Right kidney (tissue), 1 donor: Measurements from ENCODE around the gene VPS11.

Source experiments
- DNase-seq: peaks from one replicate; pipeline ENCODE4 v3.0.0-alpha.2; 2016

The VPS11 gene

DNA sequence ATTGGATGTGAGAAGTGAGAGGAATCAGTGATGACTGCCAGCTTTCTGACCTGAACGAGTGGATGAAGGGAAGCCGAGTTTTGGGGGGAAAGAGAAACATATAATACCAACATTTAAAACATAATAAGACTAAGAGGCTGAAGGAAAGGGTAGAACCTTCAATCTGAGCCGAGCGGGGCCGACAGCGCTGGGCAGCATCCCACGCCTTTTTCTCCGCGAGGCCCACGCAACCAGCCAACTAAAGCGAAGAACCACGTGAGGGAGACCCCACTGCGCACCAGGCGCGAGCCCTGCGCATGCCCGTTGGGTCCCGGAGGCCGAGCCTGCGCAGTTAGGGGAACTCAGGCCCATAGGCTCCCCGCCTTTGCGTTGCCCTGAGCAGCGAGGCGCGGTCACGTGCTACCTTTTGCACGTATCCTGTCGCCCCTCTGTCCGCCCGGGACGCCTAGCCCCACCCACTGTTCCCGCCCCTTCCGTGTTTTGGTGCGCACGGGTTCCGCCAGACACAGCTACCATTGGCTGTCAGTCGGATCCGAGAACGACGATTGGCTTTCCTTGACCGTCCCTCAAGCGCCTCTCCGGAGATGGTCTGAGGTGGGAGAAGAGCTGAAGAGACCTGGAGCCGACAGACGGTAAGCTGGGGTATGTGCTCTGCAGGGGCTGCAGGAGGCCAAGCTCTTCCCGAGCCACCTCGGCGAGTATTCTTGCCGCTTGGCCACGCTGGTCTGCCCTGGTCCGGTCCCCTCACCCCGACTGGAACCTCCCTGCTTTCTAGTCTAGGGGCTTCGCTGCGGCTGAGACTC is 53.6 kb downstream of the VPS11 start, which contains the start of gene HINFP:
Gene HINFP, plus strand, starts transcription at position 573 of the 803 bp plus-strand sequence. CDS start 5,365 bp downstream, outside the sequence.
- peak; percentile 89 for DNase-seq

DNA sequence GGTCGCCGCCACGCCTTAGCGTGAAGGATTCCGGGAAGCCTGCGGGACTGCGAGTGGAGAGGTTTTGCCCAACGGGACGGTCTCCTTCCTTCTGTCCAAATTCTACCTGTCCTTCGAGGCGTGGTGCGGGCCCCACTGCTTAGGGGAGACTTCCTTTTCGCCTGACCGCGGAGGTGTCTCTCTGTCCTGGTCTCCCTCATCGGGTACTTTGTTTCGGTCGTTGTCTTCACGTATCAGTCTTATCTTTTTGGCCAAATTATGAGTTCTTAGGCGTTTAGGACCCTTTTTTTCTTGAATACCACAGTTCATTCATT is 54.1 kb downstream of the VPS11 start:
- no peak for DNase-seq

DNA sequence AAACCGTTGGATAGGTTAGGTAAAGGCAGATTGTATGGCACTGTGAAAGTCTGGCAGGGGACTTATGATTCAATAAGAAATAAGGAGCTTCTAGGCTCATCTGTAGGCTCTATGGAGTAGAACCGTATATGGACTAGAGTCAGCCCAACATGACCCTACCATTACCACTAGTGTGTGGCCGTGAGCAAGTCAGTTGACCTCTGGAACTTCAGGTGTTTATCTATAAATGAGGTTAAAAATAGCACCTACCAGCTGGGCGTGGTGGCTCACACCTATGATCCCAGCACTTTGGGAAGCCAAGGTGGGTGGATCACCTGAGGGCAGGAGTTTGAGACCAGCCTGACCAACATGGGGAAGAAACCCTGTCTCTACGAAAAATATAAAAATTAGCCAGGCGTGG is 58.2 kb downstream of the VPS11 start:
- no peak for DNase-seq

DNA sequence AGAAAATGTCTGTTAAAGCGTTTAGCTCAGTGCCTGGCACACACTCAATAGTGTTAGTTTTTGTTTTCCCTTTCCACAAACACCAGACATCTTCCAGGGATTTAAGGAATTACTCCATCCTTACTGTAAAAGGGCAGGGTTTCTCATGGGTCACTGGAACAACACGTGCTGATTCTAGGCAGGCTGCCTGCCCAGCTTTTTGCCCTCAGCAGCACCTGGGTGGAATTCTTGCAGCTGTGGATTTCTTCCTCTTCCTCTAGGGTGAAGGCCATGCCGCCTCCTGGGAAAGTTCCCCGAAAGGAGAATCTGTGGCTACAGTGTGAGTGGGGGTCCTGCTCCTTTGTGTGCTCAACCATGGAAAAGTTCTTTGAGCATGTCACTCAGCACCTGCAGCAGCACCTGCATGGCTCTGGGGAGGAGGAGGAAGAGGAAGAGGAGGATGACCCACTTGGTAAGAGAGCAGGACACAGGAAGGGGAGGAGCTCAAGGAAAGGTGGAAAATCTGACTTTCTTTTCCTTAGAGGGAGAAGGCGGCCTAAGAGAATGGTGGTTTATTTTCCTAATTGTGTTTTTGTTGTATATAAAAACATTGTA is 59.2 kb downstream of the VPS11 start:
- no peak for DNase-seq

DNA sequence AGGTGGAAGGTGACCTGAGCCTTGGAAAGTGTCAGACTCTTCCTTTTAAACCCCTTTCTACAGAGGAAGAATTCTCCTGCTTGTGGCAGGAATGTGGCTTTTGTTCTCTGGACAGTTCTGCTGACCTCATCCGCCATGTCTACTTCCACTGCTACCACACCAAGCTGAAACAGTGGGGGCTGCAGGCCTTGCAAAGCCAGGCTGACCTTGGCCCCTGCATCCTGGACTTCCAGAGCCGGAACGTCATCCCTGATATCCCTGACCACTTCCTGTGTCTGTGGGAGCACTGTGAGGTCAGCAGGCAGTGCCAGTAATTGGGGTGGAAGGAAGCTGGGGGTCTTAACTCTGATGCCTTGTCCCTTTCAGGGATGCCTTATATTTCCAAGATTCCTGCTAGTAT is 63.0 kb downstream of the VPS11 start:
- DNase-seq, result no peak
